GM19240 (cell line): ENCODE measurements around the gene TSPO2.
"Not testable (repeated sequence)": the region's sequence is repeated elsewhere in the genome, so short reads cannot be mapped to it uniquely, and the experiment has no call there.

Source experiments
- DNase-seq: peaks from one replicate; pipeline ENCODE4 v3.0.0; 2011; ENCODE audit warnings: low spot score; ENCODE audit not compliant: insufficient read length

Gene TSPO2, protein sequence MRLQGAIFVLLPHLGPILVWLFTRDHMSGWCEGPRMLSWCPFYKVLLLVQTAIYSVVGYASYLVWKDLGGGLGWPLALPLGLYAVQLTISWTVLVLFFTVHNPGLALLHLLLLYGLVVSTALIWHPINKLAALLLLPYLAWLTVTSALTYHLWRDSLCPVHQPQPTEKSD

DNA sequence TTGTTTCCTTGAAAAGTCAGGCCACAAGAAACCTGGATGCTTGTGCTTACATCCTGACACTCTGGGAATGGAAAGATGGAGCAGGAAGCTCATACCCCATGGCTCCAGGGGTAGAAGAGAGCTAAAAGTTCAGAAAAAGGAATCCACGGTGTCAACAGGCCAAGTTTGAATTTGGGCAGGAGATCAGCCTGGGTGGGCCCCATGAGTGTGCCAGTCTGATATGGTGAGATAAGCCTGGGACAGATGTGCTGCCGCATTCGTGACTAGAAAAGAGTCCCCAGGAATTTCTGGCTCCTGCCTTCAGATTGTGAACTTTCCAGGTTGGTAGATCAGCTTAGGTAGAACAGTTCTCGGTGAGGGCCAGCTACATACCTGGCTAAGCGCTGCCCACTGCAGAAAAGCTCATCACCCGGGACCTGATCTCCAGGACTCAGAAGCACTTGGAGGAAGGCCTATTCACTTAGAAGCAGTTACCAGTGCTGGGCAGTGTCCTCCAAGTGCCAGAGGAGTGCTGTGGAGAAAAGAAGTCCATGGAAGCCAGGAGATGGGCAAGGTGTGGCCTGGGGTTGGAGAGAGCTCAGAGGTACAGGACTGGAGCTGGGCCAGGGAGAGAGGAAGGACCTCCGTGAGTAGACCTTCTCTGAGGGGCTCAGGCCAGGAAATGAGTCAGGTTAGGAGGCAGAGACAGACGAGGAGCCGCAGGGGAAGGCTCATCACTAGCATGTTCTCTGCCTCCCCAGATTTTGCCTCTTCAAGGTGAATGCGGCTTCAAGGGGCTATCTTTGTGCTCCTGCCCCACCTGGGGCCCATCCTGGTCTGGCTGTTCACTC lies at the start of gene TSPO2:
Gene TSPO2, plus strand, starts transcription at position 242 of the 830 bp plus-strand sequence. Its CDS starts 519 bp downstream, at position 761.
- DNase-seq, result no peak

DNA sequence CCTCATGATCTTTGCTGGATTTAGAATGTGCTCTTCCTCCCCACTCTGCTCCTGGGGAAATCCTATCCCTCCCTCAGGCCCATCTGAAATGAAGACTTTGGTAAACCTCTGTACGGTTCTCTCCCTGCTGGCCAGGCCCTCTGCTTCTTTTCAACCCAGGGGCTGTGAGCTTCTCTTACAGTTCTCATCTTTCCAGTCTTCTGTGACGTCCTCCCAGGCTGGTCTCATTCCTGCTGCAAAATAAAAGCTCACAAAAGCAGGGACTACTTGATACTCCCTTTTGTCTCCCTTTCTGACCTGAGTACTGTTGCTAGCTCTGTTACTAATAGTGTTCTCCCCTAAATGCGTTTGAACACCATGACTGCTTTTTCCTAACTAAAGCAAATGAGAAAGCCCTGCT lies 49.5 kb upstream of the TSPO2 start:
- DNase-seq, result no peak

DNA sequence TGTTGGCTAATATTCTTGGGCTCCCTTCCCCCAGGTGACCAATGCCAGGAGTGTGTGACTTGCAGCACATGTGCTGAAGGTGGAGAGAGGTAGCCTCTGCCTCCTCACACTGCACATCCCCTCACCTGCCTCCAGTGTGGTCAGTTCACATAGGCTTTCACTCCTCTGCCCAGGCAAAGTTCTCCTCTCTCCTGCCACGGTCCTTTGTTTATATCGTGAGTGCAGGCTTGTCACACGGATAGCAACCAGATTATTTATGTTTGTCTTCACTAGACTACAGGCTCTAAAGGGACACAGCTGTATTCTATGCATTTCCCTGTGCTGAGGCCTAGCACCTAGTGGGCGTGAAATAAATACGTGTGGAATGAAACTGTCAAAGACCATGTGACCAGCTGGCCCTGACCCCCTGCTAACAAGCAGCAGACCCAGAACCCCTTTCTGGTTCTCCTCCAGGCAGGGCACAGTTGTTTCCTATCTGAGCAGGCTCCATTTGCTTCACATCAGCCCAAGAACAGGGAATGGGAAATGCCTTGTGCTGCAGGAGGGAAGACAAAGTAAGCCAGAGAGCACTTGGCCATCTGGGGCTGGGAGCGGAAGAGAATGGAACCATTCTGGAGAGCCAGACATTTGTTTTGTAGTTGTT lies 45.6 kb upstream of the TSPO2 start:
- no peak for DNase-seq

DNA sequence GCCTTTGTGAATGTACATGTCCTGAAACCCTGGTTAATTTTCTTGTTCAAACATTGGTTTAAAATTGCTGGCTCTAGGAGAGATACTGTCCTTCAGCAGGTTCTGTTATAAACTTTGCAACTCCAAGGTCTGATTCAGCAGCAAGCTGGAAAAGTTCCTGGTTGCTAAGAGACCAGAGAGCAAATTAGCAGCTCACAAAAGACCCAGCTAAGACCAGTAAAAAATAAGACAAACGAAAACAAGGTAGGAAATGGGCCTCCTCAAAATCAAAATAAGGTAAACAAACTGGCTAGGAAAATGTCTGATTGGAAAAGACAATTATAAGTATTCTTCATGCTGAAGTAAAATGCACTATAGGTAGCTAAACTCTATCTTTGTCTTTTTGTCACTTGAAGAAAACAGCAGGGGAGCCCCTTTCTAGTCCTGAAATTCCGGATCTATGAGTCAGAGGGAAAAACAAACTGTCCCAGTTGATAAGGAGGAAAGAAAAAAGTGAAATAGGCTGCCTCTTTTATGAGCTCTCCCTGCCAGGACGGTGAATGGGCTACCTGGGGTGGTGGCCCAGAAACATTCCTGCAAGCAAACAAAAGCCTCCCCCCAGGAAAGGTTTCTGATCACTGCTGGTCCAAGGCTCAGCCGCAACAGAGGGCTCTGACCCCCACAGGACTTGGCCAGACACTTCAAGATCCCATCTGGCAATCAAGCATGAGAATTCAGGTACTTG lies 44.9 kb upstream of the TSPO2 start:
- DNase-seq, result no peak

DNA sequence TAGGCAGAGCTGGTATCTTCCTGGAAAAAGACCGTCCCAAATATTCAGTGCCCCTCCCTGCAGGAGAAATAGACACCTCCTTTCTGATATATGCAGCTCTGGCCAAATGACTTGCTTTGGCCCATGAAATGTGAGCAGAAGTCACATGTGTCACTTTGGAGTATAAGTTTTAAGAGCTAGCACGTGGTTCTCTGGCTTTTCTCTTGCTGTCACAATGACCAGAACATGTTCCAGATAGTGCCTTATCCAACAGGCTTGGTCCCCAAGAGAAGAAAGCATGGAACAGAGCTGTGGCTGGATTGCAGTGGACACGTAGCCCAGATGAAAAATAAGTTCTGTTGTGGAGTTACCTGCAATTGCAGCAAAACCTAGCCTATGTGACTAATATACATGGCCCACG lies 43.6 kb upstream of the TSPO2 start:
- DNase-seq, result no peak

GRCh38 chr6:40999569-40999968 lies 42.7 kb upstream of the TSPO2 start:
- DNase-seq, result peak; percentile 35

DNA sequence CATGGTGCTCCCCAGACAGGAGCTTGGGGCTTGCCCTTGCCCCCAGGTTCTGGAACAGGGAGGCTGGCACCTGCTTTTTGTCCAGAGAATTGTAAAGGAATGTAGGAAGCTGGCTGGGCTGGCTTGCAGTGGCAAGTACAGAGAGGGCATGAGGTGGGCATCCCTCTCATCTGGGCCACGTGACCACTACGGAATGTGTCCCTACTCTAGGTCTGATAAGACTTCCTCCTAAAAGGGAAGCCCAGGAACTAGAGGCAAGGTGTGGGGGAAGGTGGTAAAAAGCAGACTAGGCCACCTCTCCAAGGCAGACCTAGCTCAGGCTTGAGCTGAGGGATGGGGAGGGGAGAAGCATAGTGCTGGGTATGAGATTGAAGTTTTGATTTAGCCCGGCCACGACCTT lies 42.0 kb upstream of the TSPO2 start:
- no peak for DNase-seq

GRCh38 chr6:41002168-41002567 lies 40.1 kb upstream of the TSPO2 start:
- DNase-seq, result no peak

- not testable (repeated sequence) for DNase-seq
These were observed 36.0 kb upstream of the TSPO2 start for GRCh38 chr6:41006217-41006616.

GRCh38 chr6:41006980-41007379 lies 35.3 kb upstream of the TSPO2 start:
- not testable (repeated sequence) for DNase-seq

DNA sequence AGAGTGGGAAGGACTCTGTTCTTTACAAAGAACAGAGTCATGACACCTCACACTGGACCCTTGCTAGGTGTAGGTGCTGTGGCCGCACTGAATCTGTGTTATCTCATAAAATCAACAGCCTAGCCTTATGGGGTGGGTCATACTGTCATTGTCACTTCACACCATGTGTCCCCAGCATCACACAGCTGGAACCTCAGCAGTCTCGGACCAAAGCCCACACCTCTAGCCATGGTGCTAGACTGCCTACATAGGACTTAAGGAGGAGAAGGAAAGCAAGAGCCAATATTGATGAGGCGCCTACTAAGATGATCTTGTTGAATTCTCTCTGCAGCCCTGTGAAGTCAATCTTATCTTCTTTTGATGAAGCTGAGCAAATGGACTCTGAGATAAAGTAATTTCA lies 34.3 kb upstream of the TSPO2 start:
- DNase-seq, result no peak

- DNase-seq, result no peak
These were observed 32.6 kb upstream of the TSPO2 start for GRCh38 chr6:41009669-41010068.

DNA sequence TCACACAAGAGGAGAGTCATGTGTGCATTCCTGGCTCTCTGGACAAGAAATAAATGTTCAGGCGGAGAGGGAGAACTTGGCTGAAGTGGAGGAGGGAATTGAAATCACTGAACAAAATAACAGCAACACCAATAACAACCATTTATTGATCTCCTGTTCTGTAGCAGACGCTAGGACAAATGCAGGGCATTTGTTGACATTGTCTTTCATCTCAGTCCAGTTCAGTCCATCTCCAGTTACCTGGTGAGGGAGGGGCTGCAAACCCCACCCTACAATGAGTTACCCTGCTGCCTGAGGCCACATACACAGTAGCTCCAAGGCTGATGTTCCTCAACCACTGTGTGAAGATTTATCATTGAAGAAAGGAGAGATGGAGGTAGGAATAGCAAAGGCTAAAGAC lies 30.6 kb upstream of the TSPO2 start:
- no peak for DNase-seq

GRCh38 chr6:41013466-41014153 lies 28.7 kb upstream of the TSPO2 start:
- DNase-seq, result no peak

GRCh38 chr6:41014780-41015179 lies 27.5 kb upstream of the TSPO2 start:
- DNase-seq, result no peak

DNA sequence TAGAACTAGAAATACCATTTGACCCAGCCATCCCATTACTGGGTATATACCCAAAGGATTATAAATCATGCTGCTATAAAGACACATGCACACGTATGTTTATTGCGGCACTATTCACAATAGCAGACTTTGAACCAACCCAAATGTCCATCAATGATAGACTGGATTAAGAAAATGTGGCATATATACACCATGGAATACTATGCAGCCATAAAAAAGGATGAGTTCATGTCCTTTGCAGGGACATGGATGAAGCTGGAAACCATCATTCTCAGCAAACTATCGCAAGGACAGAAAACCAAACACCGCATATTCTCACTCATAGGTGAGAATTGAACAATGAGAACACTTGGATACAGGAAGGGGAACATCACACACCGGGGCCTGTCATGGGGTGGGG lies 26.4 kb upstream of the TSPO2 start:
- DNase-seq, result not testable (repeated sequence)

DNA sequence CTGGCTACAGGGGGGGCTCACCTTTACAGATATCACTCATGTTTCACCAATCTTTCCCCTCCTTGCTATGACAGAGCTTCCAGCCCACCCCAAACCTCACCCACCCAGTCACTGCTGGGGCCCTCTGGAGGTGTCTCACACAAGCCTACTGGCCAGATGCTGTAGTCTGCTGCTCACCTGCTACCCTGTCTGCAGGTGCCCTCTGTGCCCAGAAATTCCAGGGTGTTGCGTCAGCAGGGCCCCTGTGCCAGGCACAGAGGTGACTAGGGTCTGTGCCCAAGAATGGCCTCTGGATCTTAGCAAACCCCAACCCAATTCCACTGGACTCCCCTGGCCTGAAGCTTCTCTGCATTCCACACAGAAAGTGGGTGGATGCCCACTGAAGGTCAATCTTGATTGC lies 24.6 kb upstream of the TSPO2 start:
- no peak for DNase-seq

DNA sequence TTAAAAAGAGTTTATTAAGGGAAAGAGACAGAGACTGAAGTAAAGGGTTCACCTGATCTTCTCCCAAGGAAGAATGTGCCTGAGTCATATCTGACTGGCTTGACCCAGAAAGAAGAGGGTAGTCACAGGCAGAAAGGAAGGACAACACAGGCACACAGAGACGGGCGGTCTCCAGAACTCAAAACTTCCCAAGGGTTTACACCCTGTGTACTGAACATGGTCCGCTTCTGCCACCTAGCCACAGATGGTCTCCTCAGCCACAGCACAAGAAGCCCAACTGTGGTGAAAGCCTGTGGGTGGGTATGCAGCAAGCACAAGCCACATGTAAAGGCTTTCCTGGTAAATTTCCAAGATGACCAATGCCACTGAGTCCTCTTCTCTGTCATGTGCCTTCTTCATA lies 20.4 kb upstream of the TSPO2 start:
- no peak for DNase-seq

DNA sequence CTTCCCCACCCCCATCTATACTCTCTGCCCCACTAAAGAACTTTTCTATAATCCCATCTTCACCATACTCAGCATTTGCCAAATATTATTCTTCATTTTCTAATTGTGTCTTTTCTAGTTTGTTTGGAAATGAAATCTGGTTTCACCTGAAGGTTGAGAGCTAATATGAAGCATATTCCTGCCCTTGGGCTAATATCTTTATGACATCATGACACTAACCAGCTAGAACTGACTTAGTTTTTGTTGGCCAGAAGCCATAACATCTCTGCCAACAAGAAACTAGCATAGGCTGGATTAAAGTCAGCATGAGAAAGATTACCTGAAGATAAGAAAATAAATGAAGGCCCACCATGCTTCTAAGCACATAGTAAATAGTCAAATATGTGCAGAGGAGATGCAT lies 20.0 kb upstream of the TSPO2 start:
- DNase-seq, result no peak

DNA sequence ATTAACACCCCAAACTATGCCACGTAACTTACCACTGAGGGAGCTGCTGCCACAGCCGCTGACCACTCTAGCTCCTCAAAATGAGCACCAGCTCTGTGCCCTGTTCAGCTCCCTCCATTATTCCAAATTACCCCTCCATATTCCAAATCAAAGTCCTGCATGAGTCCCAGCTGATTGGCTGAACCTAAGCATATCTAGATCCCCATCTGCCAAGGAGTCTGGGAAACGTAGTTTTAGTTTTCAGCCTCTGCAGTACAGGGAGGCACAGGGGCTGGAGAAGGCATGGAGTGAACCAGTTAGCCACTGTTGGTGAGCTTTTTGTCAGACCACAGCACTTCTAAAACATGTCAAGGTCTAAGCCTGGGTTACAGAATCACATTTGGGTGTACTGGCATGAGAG lies 19.2 kb upstream of the TSPO2 start:
- DNase-seq, result no peak

- no peak for DNase-seq
These were observed 16.2 kb upstream of the TSPO2 start for GRCh38 chr6:41025966-41026530.
